ENCODE measurements around the gene CNTNAP5. TPM values are rescaled to one million over a fixed set of nuclear protein-coding genes. Genes with fewer than 3 reads are reported as not detected.

Gene CNTNAP5
- total RNA-seq, 1 donor from 2014 or later, result not detected

DNA sequence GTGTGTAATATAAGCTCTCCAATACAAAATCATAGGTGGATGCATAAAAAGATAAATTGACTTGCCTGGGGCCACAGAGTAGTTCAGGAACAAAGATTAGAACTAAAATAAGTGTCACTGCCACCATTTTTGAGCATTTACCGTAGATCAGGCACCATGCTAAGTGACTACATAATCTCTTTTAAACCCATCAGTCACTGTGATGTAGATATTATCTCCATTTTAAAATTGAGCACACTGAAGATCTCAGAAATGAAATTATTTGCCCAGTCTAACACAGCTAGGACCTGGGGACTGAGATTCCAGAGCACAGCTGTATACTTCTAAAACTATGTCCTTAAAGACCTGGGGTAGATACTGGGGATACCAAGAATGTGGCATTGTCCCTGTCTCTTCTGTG lies 737.3 kb downstream of the CNTNAP5 start:
- no peaks in the 10 kb centered on the region for H3K36me3 ChIP-seq (ENCODE audit: control insufficient read depth, insufficient read depth, low read length)
- TF ChIP-seq, protein P1, sequence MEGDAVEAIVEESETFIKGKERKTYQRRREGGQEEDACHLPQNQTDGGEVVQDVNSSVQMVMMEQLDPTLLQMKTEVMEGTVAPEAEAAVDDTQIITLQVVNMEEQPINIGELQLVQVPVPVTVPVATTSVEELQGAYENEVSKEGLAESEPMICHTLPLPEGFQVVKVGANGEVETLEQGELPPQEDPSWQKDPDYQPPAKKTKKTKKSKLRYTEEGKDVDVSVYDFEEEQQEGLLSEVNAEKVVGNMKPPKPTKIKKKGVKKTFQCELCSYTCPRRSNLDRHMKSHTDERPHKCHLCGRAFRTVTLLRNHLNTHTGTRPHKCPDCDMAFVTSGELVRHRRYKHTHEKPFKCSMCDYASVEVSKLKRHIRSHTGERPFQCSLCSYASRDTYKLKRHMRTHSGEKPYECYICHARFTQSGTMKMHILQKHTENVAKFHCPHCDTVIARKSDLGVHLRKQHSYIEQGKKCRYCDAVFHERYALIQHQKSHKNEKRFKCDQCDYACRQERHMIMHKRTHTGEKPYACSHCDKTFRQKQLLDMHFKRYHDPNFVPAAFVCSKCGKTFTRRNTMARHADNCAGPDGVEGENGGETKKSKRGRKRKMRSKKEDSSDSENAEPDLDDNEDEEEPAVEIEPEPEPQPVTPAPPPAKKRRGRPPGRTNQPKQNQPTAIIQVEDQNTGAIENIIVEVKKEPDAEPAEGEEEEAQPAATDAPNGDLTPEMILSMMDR (IDR thresholded peaks at IDR 0.05; ENCODE audit: insufficient read depth, low read length, poor library complexity, severe bottlenecking), result no peak
- H3K4me3 ChIP-seq (ENCODE audit: low read depth, low read length), result no peak overlapping the region
- DNase-seq (ENCODE audit: low read depth), result no peak
- H3K27me3 ChIP-seq (ENCODE audit: control insufficient read depth, insufficient read depth, low read length), result no peaks in the 10 kb centered on the region

GRCh38 chr2:124763611-124764010 lies 738.5 kb downstream of the CNTNAP5 start:
- Histone ChIP-seq H3K4me3 (ENCODE audit: low read depth, low read length) (no peak overlapping the region), H3K36me3 (ENCODE audit: control insufficient read depth, insufficient read depth, low read length) (no peaks in the 10 kb centered on the region), H3K27me3 (ENCODE audit: control insufficient read depth, insufficient read depth, low read length) (no peaks in the 10 kb centered on the region)
- DNase-seq (ENCODE audit: low read depth), result no peak
- TF ChIP-seq, protein P1 (IDR thresholded peaks at IDR 0.05; ENCODE audit: insufficient read depth, low read length, poor library complexity, severe bottlenecking), result no peak

GRCh38 chr2:124774781-124775180 lies 749.7 kb downstream of the CNTNAP5 start:
- TF ChIP-seq, protein P1 (IDR thresholded peaks at IDR 0.05; ENCODE audit: insufficient read depth, low read length, poor library complexity, severe bottlenecking), result no peak
- no peak overlapping the region for H3K4me3 ChIP-seq (ENCODE audit: low read depth, low read length)
- no peak for DNase-seq (ENCODE audit: low read depth)
- no peaks in the 10 kb centered on the region for H3K36me3 ChIP-seq (ENCODE audit: control insufficient read depth, insufficient read depth, low read length)
- no peaks in the 10 kb centered on the region for H3K27me3 ChIP-seq (ENCODE audit: control insufficient read depth, insufficient read depth, low read length)

- Histone ChIP-seq H3K27me3 (ENCODE audit: control insufficient read depth, insufficient read depth, low read length) (no peaks in the 10 kb centered on the region), H3K4me3 (ENCODE audit: low read depth, low read length) (no peak overlapping the region), H3K36me3 (ENCODE audit: control insufficient read depth, insufficient read depth, low read length) (no peaks in the 10 kb centered on the region)
- DNase-seq (ENCODE audit: low read depth), result no peak
- TF ChIP-seq, protein P1 (IDR thresholded peaks at IDR 0.05; ENCODE audit: insufficient read depth, low read length, poor library complexity, severe bottlenecking), result no peak
Observed at GRCh38 chr2:124776332-124776731, 751.2 kb downstream of the CNTNAP5 start.

GRCh38 chr2:124778076-124778475 lies 753.0 kb downstream of the CNTNAP5 start:
- TF ChIP-seq, protein P1 (IDR thresholded peaks at IDR 0.05; ENCODE audit: insufficient read depth, low read length, poor library complexity, severe bottlenecking), result no peak
- Histone ChIP-seq H3K4me3 (ENCODE audit: low read depth, low read length) (no peak overlapping the region), H3K27me3 (ENCODE audit: control insufficient read depth, insufficient read depth, low read length) (no peaks in the 10 kb centered on the region), H3K36me3 (ENCODE audit: control insufficient read depth, insufficient read depth, low read length) (no peaks in the 10 kb centered on the region)
- no peak for DNase-seq (ENCODE audit: low read depth)

GRCh38 chr2:124796647-124797046 lies 771.6 kb downstream of the CNTNAP5 start:
- H3K27me3 ChIP-seq (ENCODE audit: control insufficient read depth, insufficient read depth, low read length), result no peaks in the 10 kb centered on the region

More at GRCh38 chr2:124796647-124797046, 771.6 kb downstream of the CNTNAP5 start:
- H3K36me3 ChIP-seq (ENCODE audit: control insufficient read depth, insufficient read depth, low read length), result no peaks in the 10 kb centered on the region
- H3K4me3 ChIP-seq (ENCODE audit: low read depth, low read length), result no peak overlapping the region
- TF ChIP-seq, protein P1 (IDR thresholded peaks at IDR 0.05; ENCODE audit: insufficient read depth, low read length, poor library complexity, severe bottlenecking), result no peak
- DNase-seq (ENCODE audit: low read depth), result no peak

Data from kidney epithelial cell (primary cell).